ENCODE measurements around the gene LRP1B.
"Not testable (repeated sequence)": the region's sequence is repeated elsewhere in the genome, so short reads cannot be mapped to it uniquely, and the experiment has no call there.

Gene LRP1B

DNA sequence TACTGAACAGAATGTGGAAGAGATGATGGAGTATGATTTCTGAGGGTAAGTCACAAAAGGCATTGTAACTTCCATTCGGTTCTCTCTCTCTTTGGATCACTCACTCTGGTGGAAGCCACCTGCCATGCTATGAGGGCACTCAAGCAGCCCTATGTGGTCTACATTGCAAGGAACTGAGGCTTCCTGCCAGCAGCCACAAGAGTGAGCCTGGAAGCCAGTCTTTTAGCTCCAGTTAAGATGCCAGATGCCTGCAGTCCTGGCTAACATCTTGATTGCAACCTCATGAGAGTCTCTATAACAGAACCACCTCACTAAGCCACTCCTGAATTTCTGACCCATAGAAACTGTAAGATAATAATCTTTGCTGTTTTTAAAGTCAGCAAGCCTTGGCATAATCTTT lies 935.7 kb downstream of the LRP1B start:
- Histone ChIP-seq H3K4me3 (ENCODE audit: low read length) (no peak overlapping the region), H3K36me3 (ENCODE audit: control insufficient read depth, insufficient read depth, low read length, severe bottlenecking) (no peaks in the 10 kb centered on the region), H3K9ac (ENCODE audit: low read length) (no peak overlapping the region), H3K27me3 (replicated peaks; ENCODE audit: control insufficient read depth, insufficient read depth, low read length) (no peaks in the 10 kb centered on the region), H3K9me3 (ENCODE audit: control insufficient read depth, low read length) (no peaks in the 10 kb centered on the region), H3K4me1 (ENCODE audit: control insufficient read depth, insufficient read depth, low read length) (no peaks in the 10 kb centered on the region)
- DNase-seq (ENCODE audit: low read depth) = no peak

- Histone ChIP-seq H3K36me3 (ENCODE audit: control insufficient read depth, insufficient read depth, low read length, severe bottlenecking) (no peaks in the 10 kb centered on the region), H3K4me3 (ENCODE audit: low read length) (no peak overlapping the region), H3K27me3 (replicated peaks; ENCODE audit: control insufficient read depth, insufficient read depth, low read length) (no peaks in the 10 kb centered on the region), H3K4me1 (ENCODE audit: control insufficient read depth, insufficient read depth, low read length) (no peaks in the 10 kb centered on the region), H3K9ac (ENCODE audit: low read length) (no peak overlapping the region), H3K9me3 (ENCODE audit: control insufficient read depth, low read length) (no peaks in the 10 kb centered on the region)
- no peak for DNase-seq (ENCODE audit: low read depth)
Observed at GRCh38 chr2:141187075-141187439, 943.8 kb downstream of the LRP1B start.

- H3K4me3 ChIP-seq (ENCODE audit: low read length) = no peak overlapping the region
- DNase-seq (ENCODE audit: low read depth) = peak; percentile 25
- no peaks in the 10 kb centered on the region for H3K4me1 ChIP-seq (ENCODE audit: control insufficient read depth, insufficient read depth, low read length)
- no peaks in the 10 kb centered on the region for H3K9me3 ChIP-seq (ENCODE audit: control insufficient read depth, low read length)
- no peak overlapping the region for H3K9ac ChIP-seq (ENCODE audit: low read length)
- H3K27me3 ChIP-seq (replicated peaks; ENCODE audit: control insufficient read depth, insufficient read depth, low read length) = no peaks in the 10 kb centered on the region
- no peaks in the 10 kb centered on the region for H3K36me3 ChIP-seq (ENCODE audit: control insufficient read depth, insufficient read depth, low read length, severe bottlenecking)
Observed at GRCh38 chr2:141186413-141187074, 944.3 kb downstream of the LRP1B start.

DNA sequence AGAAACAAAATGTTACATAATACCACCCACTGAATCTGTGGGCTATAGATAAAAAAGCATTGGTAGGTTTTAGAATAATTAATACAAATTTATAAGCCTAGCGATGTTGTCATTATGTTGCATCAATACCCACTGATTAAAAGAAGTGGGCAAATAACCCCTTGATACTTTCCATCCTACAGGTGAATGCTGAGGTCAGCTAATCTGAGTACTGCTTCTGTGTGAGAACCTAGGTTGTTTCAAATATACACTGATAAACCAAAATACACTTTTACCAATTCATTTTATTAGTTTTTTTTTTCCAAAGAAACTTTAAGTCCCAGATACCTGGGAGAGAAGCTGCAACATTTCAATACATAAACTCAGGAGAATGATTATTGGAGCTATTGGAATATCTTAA lies 948.6 kb downstream of the LRP1B start:
- no peak overlapping the region for H3K4me3 ChIP-seq (ENCODE audit: low read length)
- no peak overlapping the region for H3K9ac ChIP-seq (ENCODE audit: low read length)
- no peaks in the 10 kb centered on the region for H3K36me3 ChIP-seq (ENCODE audit: control insufficient read depth, insufficient read depth, low read length, severe bottlenecking)
- DNase-seq (ENCODE audit: low read depth) = no peak
- H3K4me1 ChIP-seq (ENCODE audit: control insufficient read depth, insufficient read depth, low read length) = no peaks in the 10 kb centered on the region
- H3K27me3 ChIP-seq (replicated peaks; ENCODE audit: control insufficient read depth, insufficient read depth, low read length) = no peaks in the 10 kb centered on the region
- no peaks in the 10 kb centered on the region for H3K9me3 ChIP-seq (ENCODE audit: control insufficient read depth, low read length)

GRCh38 chr2:141169117-141169516 lies 961.7 kb downstream of the LRP1B start:
- not testable (repeated sequence) for H3K27me3 ChIP-seq (replicated peaks; ENCODE audit: control insufficient read depth, insufficient read depth, low read length); H3K4me1 ChIP-seq (ENCODE audit: control insufficient read depth, insufficient read depth, low read length); H3K9ac ChIP-seq (ENCODE audit: low read length); H3K9me3 ChIP-seq (ENCODE audit: control insufficient read depth, low read length); H3K36me3 ChIP-seq (ENCODE audit: control insufficient read depth, insufficient read depth, low read length, severe bottlenecking); H3K4me3 ChIP-seq (ENCODE audit: low read length); DNase-seq (ENCODE audit: low read depth)

GRCh38 chr2:141162314-141162713 lies 968.5 kb downstream of the LRP1B start:
- no peaks in the 10 kb centered on the region for H3K27me3 ChIP-seq (replicated peaks; ENCODE audit: control insufficient read depth, insufficient read depth, low read length)
- no peaks in the 10 kb centered on the region for H3K36me3 ChIP-seq (ENCODE audit: control insufficient read depth, insufficient read depth, low read length, severe bottlenecking)
- no peak for DNase-seq (ENCODE audit: low read depth)
- H3K9ac ChIP-seq (ENCODE audit: low read length) = no peak overlapping the region
- no peaks in the 10 kb centered on the region for H3K4me1 ChIP-seq (ENCODE audit: control insufficient read depth, insufficient read depth, low read length)
- no peaks in the 10 kb centered on the region for H3K9me3 ChIP-seq (ENCODE audit: control insufficient read depth, low read length)
- H3K4me3 ChIP-seq (ENCODE audit: low read length) = no peak overlapping the region

DNA sequence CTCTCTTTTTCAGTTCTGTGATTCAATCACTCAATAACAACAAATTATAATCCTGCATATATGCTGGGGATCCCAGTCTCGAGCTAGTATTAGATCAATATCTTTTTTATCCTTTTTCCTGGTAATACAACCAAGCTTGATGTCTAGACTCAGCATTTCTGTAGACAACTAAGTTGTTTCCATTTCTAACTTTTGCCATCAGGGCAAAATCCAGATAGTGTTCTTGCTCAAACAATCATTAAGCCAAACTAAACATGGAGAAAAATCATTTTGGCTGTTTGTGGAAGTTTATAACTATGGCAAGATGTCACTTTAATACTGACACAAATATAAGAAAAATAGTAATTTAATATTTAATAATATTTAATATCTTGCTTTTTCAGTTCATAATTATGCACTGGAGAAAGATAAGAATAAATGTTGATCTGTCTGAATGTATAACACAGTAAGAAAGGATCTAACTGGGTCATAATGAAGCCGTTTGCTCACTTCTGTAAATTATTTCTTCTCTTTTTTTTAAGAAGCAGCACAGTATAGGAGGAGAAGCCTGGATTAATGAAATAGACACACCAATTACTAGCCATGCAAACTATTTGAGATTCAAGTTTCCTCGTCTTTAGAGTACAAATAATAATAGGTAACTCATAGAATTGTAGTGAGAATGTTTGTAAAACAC lies 979.1 kb downstream of the LRP1B start:
- Histone ChIP-seq H3K4me1 (ENCODE audit: control insufficient read depth, insufficient read depth, low read length) (no peaks in the 10 kb centered on the region), H3K27me3 (replicated peaks; ENCODE audit: control insufficient read depth, insufficient read depth, low read length) (no peaks in the 10 kb centered on the region)

DNA sequence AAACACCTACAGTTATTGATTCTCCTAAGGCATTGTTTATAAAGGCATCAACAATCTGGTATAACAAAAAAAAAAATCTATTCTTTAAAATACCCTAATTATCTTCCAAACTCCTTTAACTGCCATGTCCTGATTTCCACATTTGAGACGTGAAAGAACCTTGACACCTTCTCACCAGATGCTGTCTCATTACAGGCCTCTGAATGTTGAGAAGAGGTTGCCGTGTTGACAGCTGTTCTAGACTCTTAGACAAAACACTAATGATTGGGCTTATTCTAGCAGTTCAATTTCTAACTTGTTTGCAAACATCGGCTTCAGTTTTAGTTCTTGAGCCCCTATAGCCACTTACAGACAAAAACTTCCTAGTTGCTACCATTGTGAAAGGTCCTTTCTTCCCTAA lies 988.8 kb downstream of the LRP1B start:
- Histone ChIP-seq H3K27me3 (replicated peaks; ENCODE audit: control insufficient read depth, insufficient read depth, low read length) (no peaks in the 10 kb centered on the region), H3K9ac (ENCODE audit: low read length) (no peak overlapping the region), H3K9me3 (ENCODE audit: control insufficient read depth, low read length) (no peaks in the 10 kb centered on the region), H3K36me3 (ENCODE audit: control insufficient read depth, insufficient read depth, low read length, severe bottlenecking) (no peaks in the 10 kb centered on the region), H3K4me1 (ENCODE audit: control insufficient read depth, insufficient read depth, low read length) (no peaks in the 10 kb centered on the region), H3K4me3 (ENCODE audit: low read length) (no peak overlapping the region)
- no peak for DNase-seq (ENCODE audit: low read depth)

More for the DNA sequence above, 979.1 kb downstream of the LRP1B start:
- Histone ChIP-seq H3K9me3 (ENCODE audit: control insufficient read depth, low read length) (no peaks in the 10 kb centered on the region), H3K4me3 (ENCODE audit: low read length) (no peak overlapping the region), H3K9ac (ENCODE audit: low read length) (no peak overlapping the region), H3K36me3 (ENCODE audit: control insufficient read depth, insufficient read depth, low read length, severe bottlenecking) (no peaks in the 10 kb centered on the region)
- no peak for DNase-seq (ENCODE audit: low read depth)

- DNase-seq (ENCODE audit: low read depth) = peak; percentile 12
- Histone ChIP-seq H3K9me3 (ENCODE audit: control insufficient read depth, low read length) (no peaks in the 10 kb centered on the region), H3K4me1 (ENCODE audit: control insufficient read depth, insufficient read depth, low read length) (no peaks in the 10 kb centered on the region), H3K9ac (ENCODE audit: low read length) (no peak overlapping the region), H3K36me3 (ENCODE audit: control insufficient read depth, insufficient read depth, low read length, severe bottlenecking) (no peaks in the 10 kb centered on the region), H3K27me3 (replicated peaks; ENCODE audit: control insufficient read depth, insufficient read depth, low read length) (no peaks in the 10 kb centered on the region), H3K4me3 (ENCODE audit: low read length) (no peak overlapping the region)
Observed at GRCh38 chr2:141137122-141137693, 993.6 kb downstream of the LRP1B start.

- DNase-seq (ENCODE audit: low read depth) = no peak
- Histone ChIP-seq H3K36me3 (ENCODE audit: control insufficient read depth, insufficient read depth, low read length, severe bottlenecking) (no peaks in the 10 kb centered on the region), H3K4me1 (ENCODE audit: control insufficient read depth, insufficient read depth, low read length) (no peaks in the 10 kb centered on the region), H3K27me3 (replicated peaks; ENCODE audit: control insufficient read depth, insufficient read depth, low read length) (no peaks in the 10 kb centered on the region), H3K9ac (ENCODE audit: low read length) (no peak overlapping the region), H3K9me3 (ENCODE audit: control insufficient read depth, low read length) (no peaks in the 10 kb centered on the region), H3K4me3 (ENCODE audit: low read length) (no peak overlapping the region)
Observed at GRCh38 chr2:141133883-141134282, 996.9 kb downstream of the LRP1B start.

DNA sequence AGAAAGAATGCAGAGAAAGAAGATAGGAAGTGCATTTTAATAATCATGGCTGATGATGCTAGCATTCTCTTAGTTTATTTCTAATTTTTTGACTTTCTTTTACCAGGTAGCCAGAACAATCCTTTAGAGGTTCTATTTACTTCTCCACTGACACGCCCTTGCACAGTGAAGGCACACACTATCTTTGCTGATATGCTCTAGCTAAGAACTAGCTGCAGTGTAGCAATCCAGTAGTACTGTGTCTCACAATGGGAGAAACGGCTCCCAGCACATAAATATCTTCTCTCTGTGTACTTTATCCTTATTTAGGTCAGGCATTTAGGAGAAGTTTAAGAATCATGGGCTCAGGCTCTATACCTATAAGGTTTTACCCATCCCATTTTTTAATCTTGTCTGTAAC lies 1005.4 kb downstream of the LRP1B start:
- DNase-seq (ENCODE audit: low read depth) = no peak
- no peaks in the 10 kb centered on the region for H3K27me3 ChIP-seq (replicated peaks; ENCODE audit: control insufficient read depth, insufficient read depth, low read length)
- H3K36me3 ChIP-seq (ENCODE audit: control insufficient read depth, insufficient read depth, low read length, severe bottlenecking) = no peaks in the 10 kb centered on the region
- H3K9ac ChIP-seq (ENCODE audit: low read length) = no peak overlapping the region
- no peaks in the 10 kb centered on the region for H3K4me1 ChIP-seq (ENCODE audit: control insufficient read depth, insufficient read depth, low read length)
- no peak overlapping the region for H3K4me3 ChIP-seq (ENCODE audit: low read length)
- H3K9me3 ChIP-seq (ENCODE audit: control insufficient read depth, low read length) = no peaks in the 10 kb centered on the region
